Tibial nerve (tissue), 4 donors: Measurements from ENCODE around the gene B3GALT5. TPM values are rescaled to one million over a fixed set of nuclear protein-coding genes. Genes with fewer than 3 reads are reported as not detected.

Source experiments
- DNase-seq, 2 donors: peaks; one replicate each; pipeline ENCODE4 v3.0.0-alpha.2; 2019; ENCODE audit warnings: low spot score in 2 of 2
- H3K27ac ChIP-seq, 4 donors: fragments of 200-600 bp; sonication (generic) in 3 of 4; one replicate each; pipeline ENCODE4 v1.5.1; 2017 to 2019; ENCODE audit warnings: mild to moderate bottlenecking in 1 of 4
- H3K27me3 ChIP-seq, 2 donors: fragments of 200-600 bp; sonication (generic) in 1 of 2; one replicate each; pipeline versions ENCODE4 v1.5.1 to v1.6.0; 2017 to 2019
- H3K36me3 ChIP-seq, 3 donors: fragments of 200-600 bp; sonication (generic); one replicate each; pipeline ENCODE4 v1.5.1; 2018 to 2019
- H3K4me1 ChIP-seq, 4 donors: fragments of 200-600 bp; sonication (generic) in 3 of 4; one replicate each; pipeline ENCODE4 v1.5.1; 2017 to 2019
- H3K4me3 ChIP-seq, 4 donors: fragments of 200-600 bp; sonication (generic) in 3 of 4; one replicate each; pipeline ENCODE4 v1.5.1; 2017 to 2019; ENCODE audit warnings: mild to moderate bottlenecking in 1 of 4, moderate library complexity in 1 of 4
- H3K9me3 ChIP-seq, 4 donors: fragments of 200-600 bp; sonication (generic) in 3 of 4; one replicate each; pipeline ENCODE4 v1.5.1; 2017 to 2019
- CTCF ChIP-seq, 5 experiments: fragments of 200-600 bp in 3 of 5; fragments of 450-650 bp in 2 of 5; sonication (generic) in 3 of 5; IDR thresholded peaks; one replicate each; pipeline ENCODE4 v1.5.1; 2016 to 2019; ENCODE audit warnings: antibody characterized with exemption in 5 of 5, mild to moderate bottlenecking in 3 of 5, moderate library complexity in 2 of 5
- EP300 ChIP-seq, 2 donors: sonication (generic); formaldehyde crosslinking; IDR thresholded peaks; one replicate each; pipeline ENCODE4 v1.6.1; 2017; ENCODE audit warnings: antibody characterized with exemption in 2 of 2, mild to moderate bottlenecking in 1 of 2
- POLR2A ChIP-seq, 2 donors: fragments of 450-650 bp; IDR thresholded peaks; one replicate each; pipeline ENCODE4 v1.6.1; 2017; ENCODE audit warnings: antibody characterized with exemption in 2 of 2, mild to moderate bottlenecking in 2 of 2, moderate library complexity in 2 of 2
- WGBS, 2 donors: methylation state at CpG; one replicate each; pipeline ENCODE4 v1.1.5; 2018; 5-methylcytosine and 5-hydroxymethylcytosine counted together
- total RNA-seq, 4 donors: library from RNA; depleted of rRNA; stranded (reverse); fragments of >200 nt; gene quantifications; one replicate each; pipeline ENCODE4 v1.1.0, GENCODE V29; 2016

B3GALT5 gene
- total RNA-seq, 4 donors from 2014 or later = not detected

GRCh38 chr21:39703578-39703977 lies 90.8 kb downstream of the B3GALT5 start:
- no peaks in the 10 kb centered on the region for H3K27me3 ChIP-seq
- no peaks in the 10 kb centered on the region for H3K36me3 ChIP-seq
- no peak overlapping the region for H3K27ac ChIP-seq
- TF ChIP-seq EP300 (IDR thresholded peaks at IDR 0.05) (no peak), POLR2A (IDR thresholded peaks at IDR 0.05) (no peak), CTCF (IDR thresholded peaks at IDR 0.05) (no peak)
- no peaks in the 10 kb centered on the region for H3K4me1 ChIP-seq
- H3K4me3 ChIP-seq = no peak overlapping the region
- H3K9me3 ChIP-seq = peaks cover 0 to 15% (median 0%) of the 10 kb centered on the region in 4 donors
- WGBS, 2 donors = 83 to 88% methylated on average over 1 of the region's 1 CpG
- no peak for DNase-seq

GRCh38 chr21:39705849-39706248 lies 93.1 kb downstream of the B3GALT5 start:
- H3K9me3 ChIP-seq = peaks cover 0 to 15% (median 0%) of the 10 kb centered on the region in 4 donors
- no peaks in the 10 kb centered on the region for H3K36me3 ChIP-seq
- no peaks in the 10 kb centered on the region for H3K27me3 ChIP-seq
- no peaks in the 10 kb centered on the region for H3K4me1 ChIP-seq
- DNase-seq = no peak
- TF ChIP-seq POLR2A (IDR thresholded peaks at IDR 0.05) = no peak
- no peak for TF ChIP-seq CTCF (IDR thresholded peaks at IDR 0.05)
- no peak for TF ChIP-seq EP300 (IDR thresholded peaks at IDR 0.05)
- H3K27ac ChIP-seq = no peak overlapping the region
- no peak overlapping the region for H3K4me3 ChIP-seq
- 70 to 78% methylated on average over 2 of the region's 2 CpGs for WGBS, 2 donors

GRCh38 chr21:39707316-39707715 lies 94.6 kb downstream of the B3GALT5 start:
- no peak for TF ChIP-seq EP300 (IDR thresholded peaks at IDR 0.05)
- TF ChIP-seq POLR2A (IDR thresholded peaks at IDR 0.05) = no peak
- no peak for TF ChIP-seq CTCF (IDR thresholded peaks at IDR 0.05)
- no peak overlapping the region for H3K27ac ChIP-seq
- DNase-seq = no peak
- H3K27me3 ChIP-seq = no peaks in the 10 kb centered on the region
- H3K36me3 ChIP-seq = no peaks in the 10 kb centered on the region
- no peaks in the 10 kb centered on the region for H3K4me1 ChIP-seq
- H3K9me3 ChIP-seq = peaks cover 0 to 15% (median 0%) of the 10 kb centered on the region in 4 donors
- no peak overlapping the region for H3K4me3 ChIP-seq
- WGBS, 2 donors = 10 to 18% methylated on average over 1 of the region's 1 CpG

- Histone ChIP-seq H3K4me1 (no peaks in the 10 kb centered on the region), H3K27ac (no peak overlapping the region), H3K4me3 (no peak overlapping the region), H3K9me3 (no peaks in the 10 kb centered on the region), H3K36me3 (no peaks in the 10 kb centered on the region), H3K27me3 (no peaks in the 10 kb centered on the region)
- TF ChIP-seq CTCF (IDR thresholded peaks at IDR 0.05) (no peak), EP300 (IDR thresholded peaks at IDR 0.05) (no peak), POLR2A (IDR thresholded peaks at IDR 0.05) (no peak)
- DNase-seq = no peak
- 88 to 89% methylated on average over 7 to 8 of the region's 8 CpGs for WGBS, 2 donors
Observed at GRCh38 chr21:39710866-39711265, 98.1 kb downstream of the B3GALT5 start.

GRCh38 chr21:39712273-39712672 lies 99.5 kb downstream of the B3GALT5 start:
- Histone ChIP-seq H3K9me3 (no peaks in the 10 kb centered on the region), H3K4me3 (no peak overlapping the region), H3K4me1 (no peaks in the 10 kb centered on the region), H3K27me3 (no peaks in the 10 kb centered on the region), H3K36me3 (no peaks in the 10 kb centered on the region), H3K27ac (no peak overlapping the region)
- DNase-seq = no peak
- TF ChIP-seq EP300 (IDR thresholded peaks at IDR 0.05) (no peak), POLR2A (IDR thresholded peaks at IDR 0.05) (no peak), CTCF (IDR thresholded peaks at IDR 0.05) (no peak)
- WGBS, 2 donors = 88 to 97% methylated on average over 7 of the region's 7 CpGs
